ENCODE data around the gene LYAR.

DNA sequence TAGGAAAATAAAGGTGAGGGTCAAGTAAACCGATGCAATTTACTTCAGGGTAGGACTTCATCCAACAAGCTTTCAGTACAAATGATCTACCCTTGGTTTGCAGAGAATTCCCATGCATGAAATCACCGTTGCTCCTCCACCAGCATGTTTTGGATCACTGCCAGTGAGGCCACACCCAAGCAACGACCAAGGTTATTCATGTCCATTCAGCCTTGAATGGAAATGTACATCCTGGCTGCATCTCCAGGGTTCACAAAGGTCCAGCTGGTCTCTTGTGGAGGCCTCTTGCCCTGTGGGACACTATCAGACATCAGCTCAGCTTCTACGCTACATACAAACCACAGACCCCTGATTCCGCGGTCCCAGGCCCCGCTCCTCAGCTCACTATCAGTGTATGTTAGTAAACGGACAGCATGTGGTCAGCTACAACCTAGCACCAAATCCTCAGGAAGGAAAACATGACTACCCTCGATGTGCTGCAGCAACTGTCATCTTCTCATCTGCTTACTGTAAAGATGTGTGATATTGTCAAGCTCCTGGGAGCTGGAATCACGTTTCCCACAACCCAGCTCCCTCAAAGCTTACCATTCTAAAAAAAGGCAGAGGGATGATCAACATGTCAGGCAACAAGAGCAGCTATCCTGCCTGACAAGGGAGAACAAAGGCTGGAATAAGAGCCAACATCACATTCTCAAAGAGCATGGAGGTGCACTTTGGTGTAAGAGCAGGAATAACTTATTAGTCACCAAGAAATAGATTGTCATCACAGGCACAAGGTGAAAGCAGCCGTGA, 4.9 kb downstream of the LYAR start:
- TF ChIP-seq, protein P1, sequence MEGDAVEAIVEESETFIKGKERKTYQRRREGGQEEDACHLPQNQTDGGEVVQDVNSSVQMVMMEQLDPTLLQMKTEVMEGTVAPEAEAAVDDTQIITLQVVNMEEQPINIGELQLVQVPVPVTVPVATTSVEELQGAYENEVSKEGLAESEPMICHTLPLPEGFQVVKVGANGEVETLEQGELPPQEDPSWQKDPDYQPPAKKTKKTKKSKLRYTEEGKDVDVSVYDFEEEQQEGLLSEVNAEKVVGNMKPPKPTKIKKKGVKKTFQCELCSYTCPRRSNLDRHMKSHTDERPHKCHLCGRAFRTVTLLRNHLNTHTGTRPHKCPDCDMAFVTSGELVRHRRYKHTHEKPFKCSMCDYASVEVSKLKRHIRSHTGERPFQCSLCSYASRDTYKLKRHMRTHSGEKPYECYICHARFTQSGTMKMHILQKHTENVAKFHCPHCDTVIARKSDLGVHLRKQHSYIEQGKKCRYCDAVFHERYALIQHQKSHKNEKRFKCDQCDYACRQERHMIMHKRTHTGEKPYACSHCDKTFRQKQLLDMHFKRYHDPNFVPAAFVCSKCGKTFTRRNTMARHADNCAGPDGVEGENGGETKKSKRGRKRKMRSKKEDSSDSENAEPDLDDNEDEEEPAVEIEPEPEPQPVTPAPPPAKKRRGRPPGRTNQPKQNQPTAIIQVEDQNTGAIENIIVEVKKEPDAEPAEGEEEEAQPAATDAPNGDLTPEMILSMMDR (IDR thresholded peaks at IDR 0.05), result no peak
- TF ChIP-seq POLR2A (IDR thresholded peaks at IDR 0.05), result no peak

Measured in thyroid gland (tissue), 4 donors.